T47D (cell line): Measurements from ENCODE around the gene SKAP2.

ENCODE experiments used
- DNase-seq, 2 experiments: peaks; one replicate each; pipeline versions ENCODE4 v3.0.0 to v3.0.0-alpha.2; 2011 to 2012; ENCODE audit warnings: low read depth in 1 of 2, low spot score in 1 of 2
- JUND ChIP-seq: IDR thresholded peaks from 2 replicates; pipeline ENCODE4 v1.6.1; 2012; ENCODE audit warnings: low read depth
- in situ Hi-C: cut with HindIII; loops from 2 replicates; pipeline ENCODE4 v1.10.0; 2016; ENCODE audit warnings: low sequenced_read_pairs, low pct_unique_long_range_greater_than_20kb

Gene SKAP2

GRCh38 chr7:26694713-26695112, 169.7 kb downstream of the SKAP2 start:
- no peak for DNase-seq
- TF ChIP-seq JUND, result no peak
- in situ Hi-C loops, result no loop called here

GRCh38 chr7:26694141-26694540, 170.2 kb downstream of the SKAP2 start:
- no peak for DNase-seq
- in situ Hi-C loops, result no loop called here
- no peak for TF ChIP-seq JUND

GRCh38 chr7:26691886-26692285, 172.5 kb downstream of the SKAP2 start:
- TF ChIP-seq JUND, result no peak
- DNase-seq, result no peak
- in situ Hi-C loops, result no loop called here

GRCh38 chr7:26691406-26691805, 173.0 kb downstream of the SKAP2 start:
- in situ Hi-C loops, result no loop called here
- TF ChIP-seq JUND, result no peak
- DNase-seq, result no peak

- no peak for DNase-seq
- in situ Hi-C loops, result no loop called here
- TF ChIP-seq JUND, result no peak
Measured at GRCh38 chr7:26690135-26690805, 174.1 kb downstream of the SKAP2 start.

GRCh38 chr7:26688936-26689506, 175.4 kb downstream of the SKAP2 start:
- DNase-seq, result no peak
- in situ Hi-C loops, result no loop called here
- TF ChIP-seq JUND, result no peak

GRCh38 chr7:26688388-26688787, 176.0 kb downstream of the SKAP2 start:
- in situ Hi-C loops, result no loop called here
- no peak for TF ChIP-seq JUND
- no peak for DNase-seq

GRCh38 chr7:26687032-26687431, 177.4 kb downstream of the SKAP2 start:
- no peak for TF ChIP-seq JUND
- in situ Hi-C loops, result no loop called here
- no peak for DNase-seq

GRCh38 chr7:26686448-26686981, 177.9 kb downstream of the SKAP2 start:
- in situ Hi-C loops, result no loop called here
- no peak for TF ChIP-seq JUND
- peak in 1 of 2 experiments; percentile 58 for DNase-seq

- in situ Hi-C loops, result no loop called here
- TF ChIP-seq JUND, result no peak
- no peak for DNase-seq
Measured at GRCh38 chr7:26685606-26686005, 178.8 kb downstream of the SKAP2 start.

GRCh38 chr7:26684447-26684846, 179.9 kb downstream of the SKAP2 start:
- no peak for TF ChIP-seq JUND
- in situ Hi-C loops, result no loop called here
- no peak for DNase-seq

GRCh38 chr7:26683277-26683676, 181.1 kb downstream of the SKAP2 start:
- TF ChIP-seq JUND, result no peak
- in situ Hi-C loops, result no loop called here
- DNase-seq, result no peak

GRCh38 chr7:26681819-26682418, 182.5 kb downstream of the SKAP2 start:
- in situ Hi-C loops, result no loop called here
- peak in 1 of 2 experiments; percentile 67 for DNase-seq
- no peak for TF ChIP-seq JUND

- in situ Hi-C loops, result no loop called here
- no peak for DNase-seq
- TF ChIP-seq JUND, result no peak
Measured at GRCh38 chr7:26680587-26680986, 183.8 kb downstream of the SKAP2 start.
